ENCODE measurements around the gene MLIP. TPM values are rescaled to one million over a fixed set of nuclear protein-coding genes. Genes with fewer than 3 reads are reported as not detected.

The MLIP gene
- total and polyA plus RNA-seq, 4 donors, result 2.0 to 6.0 (median 3.2) TPM

DNA sequence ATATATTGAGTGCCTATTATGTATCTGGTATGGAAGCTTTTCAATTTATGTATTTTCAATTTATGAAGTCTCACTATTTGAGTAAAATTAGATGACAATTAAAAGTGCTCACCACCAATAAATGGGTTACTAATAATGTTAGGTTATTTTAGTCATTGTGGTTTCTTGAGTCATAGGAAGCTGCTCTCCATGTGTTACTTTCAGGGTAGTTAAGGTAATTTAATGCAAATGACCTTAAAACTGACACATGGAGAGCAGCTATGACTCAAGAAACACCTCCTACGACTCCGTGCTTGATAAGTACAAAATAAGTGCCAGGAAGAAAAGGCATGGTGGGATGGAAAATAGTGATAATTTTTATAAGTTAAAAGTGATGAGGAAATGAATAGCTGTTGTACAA is 180.5 kb downstream of the MLIP start:
- WGBS, result 79% methylated on average over 2 of the region's 2 CpGs
- H3K27me3 ChIP-seq (ENCODE audit: control insufficient read depth in 4 of 4, insufficient read depth in 4 of 4, low read length in 3 of 4), result no peaks in the 10 kb centered on the region
- no peak overlapping the region for H3K4me3 ChIP-seq (ENCODE audit: low read depth in 1 of 3, low read length in 3 of 3)
- no peaks in the 10 kb centered on the region for H3K4me1 ChIP-seq (ENCODE audit: control insufficient read depth in 4 of 4, insufficient read depth in 4 of 4, low read length in 3 of 4)
- no peak overlapping the region for H3K9ac ChIP-seq (ENCODE audit: low read depth in 1 of 2, low read length in 2 of 2)
- no peaks in the 10 kb centered on the region for H3K9me3 ChIP-seq (ENCODE audit: control insufficient read depth in 4 of 4, low read length in 3 of 4)
- H3K27ac ChIP-seq (ENCODE audit: low read depth in 1 of 2, low read length in 2 of 2), result no peak overlapping the region
- no peaks in the 10 kb centered on the region for H3K36me3 ChIP-seq (ENCODE audit: control insufficient read depth in 4 of 4, insufficient read depth in 3 of 4, low read depth in 1 of 4, low read length in 3 of 4)
- TF ChIP-seq TAF1 (conservative IDR thresholded peaks at IDR 0.05) (no peak), HNF4G (IDR thresholded peaks at IDR 0.05) (no peak), RAD21 (IDR thresholded peaks at IDR 0.05) (no peak), HNF4A (conservative IDR thresholded peaks at IDR 0.05) (no peak), GABPA (IDR thresholded peaks at IDR 0.05 in 1 of 2, conservative IDR thresholded peaks at IDR 0.05 in 1 of 2) (no peak), RXRA (IDR thresholded peaks at IDR 0.05) (no peak), YY1 (IDR thresholded peaks at IDR 0.05) (no peak), FOXA1 (IDR thresholded peaks at IDR 0.05) (no peak), ZBTB33 (IDR thresholded peaks at IDR 0.05) (no peak), FOXA2 (IDR thresholded peaks at IDR 0.05) (no peak), JUND (IDR thresholded peaks at IDR 0.05) (no peak), SP1 (IDR thresholded peaks at IDR 0.05) (no peak), REST (IDR thresholded peaks at IDR 0.05) (no peak), EGR1 (IDR thresholded peaks at IDR 0.05; ENCODE audit: low read depth in 2 of 2) (no peak), NR2F2 (IDR thresholded peaks at IDR 0.05) (no peak)
- TF ChIP-seq, protein P1, sequence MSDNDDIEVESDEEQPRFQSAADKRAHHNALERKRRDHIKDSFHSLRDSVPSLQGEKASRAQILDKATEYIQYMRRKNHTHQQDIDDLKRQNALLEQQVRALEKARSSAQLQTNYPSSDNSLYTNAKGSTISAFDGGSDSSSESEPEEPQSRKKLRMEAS (IDR thresholded peaks at IDR 0.05), result no peak
- TF ChIP-seq, protein P2, sequence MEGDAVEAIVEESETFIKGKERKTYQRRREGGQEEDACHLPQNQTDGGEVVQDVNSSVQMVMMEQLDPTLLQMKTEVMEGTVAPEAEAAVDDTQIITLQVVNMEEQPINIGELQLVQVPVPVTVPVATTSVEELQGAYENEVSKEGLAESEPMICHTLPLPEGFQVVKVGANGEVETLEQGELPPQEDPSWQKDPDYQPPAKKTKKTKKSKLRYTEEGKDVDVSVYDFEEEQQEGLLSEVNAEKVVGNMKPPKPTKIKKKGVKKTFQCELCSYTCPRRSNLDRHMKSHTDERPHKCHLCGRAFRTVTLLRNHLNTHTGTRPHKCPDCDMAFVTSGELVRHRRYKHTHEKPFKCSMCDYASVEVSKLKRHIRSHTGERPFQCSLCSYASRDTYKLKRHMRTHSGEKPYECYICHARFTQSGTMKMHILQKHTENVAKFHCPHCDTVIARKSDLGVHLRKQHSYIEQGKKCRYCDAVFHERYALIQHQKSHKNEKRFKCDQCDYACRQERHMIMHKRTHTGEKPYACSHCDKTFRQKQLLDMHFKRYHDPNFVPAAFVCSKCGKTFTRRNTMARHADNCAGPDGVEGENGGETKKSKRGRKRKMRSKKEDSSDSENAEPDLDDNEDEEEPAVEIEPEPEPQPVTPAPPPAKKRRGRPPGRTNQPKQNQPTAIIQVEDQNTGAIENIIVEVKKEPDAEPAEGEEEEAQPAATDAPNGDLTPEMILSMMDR (IDR thresholded peaks at IDR 0.05; ENCODE audit: low read depth, low read length, missing input control), result no peak
- TF ChIP-seq, protein P3, sequence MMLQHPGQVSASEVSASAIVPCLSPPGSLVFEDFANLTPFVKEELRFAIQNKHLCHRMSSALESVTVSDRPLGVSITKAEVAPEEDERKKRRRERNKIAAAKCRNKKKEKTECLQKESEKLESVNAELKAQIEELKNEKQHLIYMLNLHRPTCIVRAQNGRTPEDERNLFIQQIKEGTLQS (IDR thresholded peaks at IDR 0.05), result no peak
- no peak for DNase-seq (ENCODE audit: low spot score)
